MM.1S (cell line): ENCODE measurements around the gene FHL3.

ENCODE experiments used
- DNase-seq: peaks from one replicate; pipeline ENCODE4 v3.0.0-alpha.2; 2015
- H2AFZ ChIP-seq: fragments of 300-600 bp; sonication (generic); 2 replicates; pipeline ENCODE4 v1.6.0; 2016; ENCODE audit warnings: antibody characterized with exemption, low read length
- H3F3A ChIP-seq: fragments of 300-600 bp; sonication (generic); 2 replicates; pipeline ENCODE4 v1.6.1; 2016; ENCODE audit warnings: mild to moderate bottlenecking, antibody characterized with exemption, low read length, moderate library complexity, mixed read lengths; ENCODE audit not compliant: insufficient read depth
- H3K27ac ChIP-seq: fragments of 300-600 bp; sonication (generic); 2 replicates; pipeline ENCODE4 v1.5.1; 2016; ENCODE audit warnings: mild to moderate bottlenecking, low read length
- H3K27me3 ChIP-seq: fragments of 300-600 bp; sonication (generic); replicated peaks from 2 replicates; pipeline ENCODE4 v1.6.0; 2016; ENCODE audit warnings: low read length; ENCODE audit not compliant: insufficient read depth
- H3K36me3 ChIP-seq: fragments of 300-600 bp; sonication (generic); replicated peaks from 2 replicates; pipeline ENCODE4 v1.6.1; 2016; ENCODE audit warnings: mild to moderate bottlenecking, low read length, mixed read lengths; ENCODE audit not compliant: insufficient read depth
- H3K4me1 ChIP-seq: fragments of 300-600 bp; sonication (generic); 2 replicates; pipeline ENCODE4 v1.6.1; 2016; ENCODE audit warnings: low read length, mixed read lengths
- H3K4me2 ChIP-seq: fragments of 300-600 bp; sonication (generic); 2 replicates; pipeline ENCODE4 v1.6.0; 2016; ENCODE audit warnings: low read depth, low read length
- H3K4me3 ChIP-seq: fragments of 300-600 bp; sonication (generic); 2 replicates; pipeline ENCODE4 v1.5.1; 2016; ENCODE audit warnings: low read length, mixed read lengths
- H3K79me2 ChIP-seq: fragments of 300-600 bp; sonication (generic); 2 replicates; pipeline ENCODE4 v1.6.1; 2016; ENCODE audit warnings: mixed run types, low read length, mixed read lengths
- H3K9ac ChIP-seq: fragments of 300-600 bp; sonication (generic); 2 replicates; pipeline ENCODE4 v1.6.1; 2016; ENCODE audit warnings: low read length, mixed read lengths
- H3K9me2 ChIP-seq: fragments of 300-600 bp; sonication (generic); replicated peaks from 2 replicates; pipeline ENCODE4 v1.6.1; 2016; ENCODE audit warnings: mild to moderate bottlenecking, low read length, mixed read lengths; ENCODE audit not compliant: insufficient read depth
- H3K9me3 ChIP-seq: fragments of 300-600 bp; sonication (generic); replicated peaks from 2 replicates; pipeline ENCODE4 v1.6.1; 2016; ENCODE audit warnings: mild to moderate bottlenecking, low read length, mixed read lengths; ENCODE audit not compliant: insufficient read depth
- H4K20me1 ChIP-seq: fragments of 300-600 bp; sonication (generic); 2 replicates; pipeline ENCODE4 v1.6.1; 2016; ENCODE audit warnings: mild to moderate bottlenecking, low read length, moderate library complexity, mixed read lengths; ENCODE audit not compliant: insufficient read depth
- CTCF ChIP-seq: fragments of 300-600 bp; sonication (generic); IDR thresholded peaks from 2 replicates; pipeline ENCODE4 v1.5.1; 2016; ENCODE audit warnings: antibody characterized with exemption, low read length, mixed read lengths
- EZH2 ChIP-seq: fragments of 300-600 bp; sonication (generic); optimal IDR thresholded peaks from 2 replicates; pipeline ENCODE3; 2017; ENCODE audit warnings: low read depth, mild to moderate bottlenecking, antibody characterized with exemption, low read length, mixed read lengths
- EZH2phosphoT487 ChIP-seq: fragments of 300-600 bp; sonication (generic); IDR thresholded peaks from 2 replicates; pipeline ENCODE4 v1.6.1; 2018; ENCODE audit warnings: antibody characterized with exemption, low read length

The FHL3 gene

GRCh38 chr1:38015978-38016725, 10.8 kb upstream of the FHL3 start:
- H3K27me3 ChIP-seq, result no peaks in the 10 kb centered on the region
- H3K4me3 ChIP-seq, result no peak overlapping the region
- H4K20me1 ChIP-seq, result no peaks in the 10 kb centered on the region
- no peaks in the 10 kb centered on the region for H3K9me3 ChIP-seq
- H2AFZ ChIP-seq, result no peak overlapping the region
- DNase-seq, result no peak
- peaks cover 62% of the 10 kb centered on the region for H3K79me2 ChIP-seq
- TF ChIP-seq CTCF (no peak), EZH2phosphoT487 (no peak), EZH2 (no peak)
- H3K27ac ChIP-seq, result no peak overlapping the region
- peaks cover 14% of the 10 kb centered on the region for H3K4me1 ChIP-seq
- no peak overlapping the region for H3K9ac ChIP-seq
- peaks cover 5% of the 10 kb centered on the region; the same call in 1 of the 2 replicates for H3K36me3 ChIP-seq
- no peaks in the 10 kb centered on the region for H3K9me2 ChIP-seq
- H3F3A ChIP-seq, result peaks cover 7% of the 10 kb centered on the region; the same call in 1 of the 2 replicates
- H3K4me2 ChIP-seq, result no peak overlapping the region

- Histone ChIP-seq H3K9me3 (no peaks in the 10 kb centered on the region), H3K36me3 (peaks cover 3% of the 10 kb centered on the region; the same call in 1 of the 2 replicates), H4K20me1 (no peaks in the 10 kb centered on the region), H3K27me3 (no peaks in the 10 kb centered on the region), H3K4me3 (no peak overlapping the region), H3F3A (peaks cover 7% of the 10 kb centered on the region; the same call in 1 of the 2 replicates), H3K9ac (no peak overlapping the region), H3K79me2 (peaks cover 60% of the 10 kb centered on the region), H3K27ac (no peak overlapping the region), H3K4me2 (no peak overlapping the region; the same call in 1 of the 2 replicates), H3K4me1 (peaks cover 14% of the 10 kb centered on the region), H2AFZ (no peak overlapping the region), H3K9me2 (no peaks in the 10 kb centered on the region)
- no peak for DNase-seq
- TF ChIP-seq CTCF (no peak), EZH2 (no peak), EZH2phosphoT487 (no peak)
Measured at GRCh38 chr1:38014724-38015424, 9.6 kb upstream of the FHL3 start.

- no peaks in the 10 kb centered on the region for H3K9me3 ChIP-seq
- H3K4me3 ChIP-seq, result no peak overlapping the region
- H3K9me2 ChIP-seq, result no peaks in the 10 kb centered on the region
- peaks cover 7% of the 10 kb centered on the region; the same call in 1 of the 2 replicates for H3F3A ChIP-seq
- DNase-seq, result no peak
- no peak overlapping the region for H3K27ac ChIP-seq
- no peak overlapping the region for H3K9ac ChIP-seq
- no peaks in the 10 kb centered on the region; the same call in 1 of the 2 replicates for H3K36me3 ChIP-seq
- no peaks in the 10 kb centered on the region for H3K27me3 ChIP-seq
- peaks cover 55% of the 10 kb centered on the region for H3K79me2 ChIP-seq
- peaks cover 14% of the 10 kb centered on the region for H3K4me1 ChIP-seq
- no peak for TF ChIP-seq EZH2phosphoT487
- TF ChIP-seq EZH2, result no peak
- no peak for TF ChIP-seq CTCF
- no peaks in the 10 kb centered on the region for H4K20me1 ChIP-seq
- H2AFZ ChIP-seq, result no peak overlapping the region
- peak overlapping the region; percentile 98 for H3K4me2 ChIP-seq
Measured at GRCh38 chr1:38014171-38014570, 8.9 kb upstream of the FHL3 start.
